Erythroblast (primary cell): Measurements from ENCODE around the gene ABHD5.

Source experiments
- GATA1 ChIP-seq: IDR thresholded peaks from 2 replicates; pipeline ENCODE4 v1.6.1; 2011; ENCODE audit warnings: low read depth, mild to moderate bottlenecking, control low read depth, low read length, moderate library complexity
- POLR2A ChIP-seq: IDR thresholded peaks from 2 replicates; pipeline ENCODE4 v1.6.1; 2011; ENCODE audit warnings: mild to moderate bottlenecking, low read length

DNA sequence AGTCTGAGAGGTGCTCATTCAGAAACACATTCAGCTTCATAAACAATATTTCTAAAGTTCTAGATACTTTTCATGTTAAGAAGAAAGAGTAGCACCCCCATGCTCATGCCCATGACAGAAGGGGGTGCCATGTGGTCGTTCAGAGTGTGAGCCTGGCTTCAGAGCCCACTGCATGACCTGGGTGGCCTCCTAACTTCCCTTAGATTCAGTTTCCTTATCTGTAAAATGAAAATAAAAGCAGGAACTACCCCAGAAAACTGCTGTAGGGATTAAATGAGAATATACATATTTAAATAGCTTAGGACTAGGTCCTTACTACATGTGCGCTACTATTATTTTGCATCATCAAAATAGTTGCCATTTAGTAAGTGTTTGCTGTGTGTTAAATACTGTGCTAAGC lies 69.2 kb downstream of the ABHD5 start:
- TF ChIP-seq POLR2A (no peak), GATA1 (no peak)
